Measurements from ENCODE around the gene STK36.

Gene STK36

GRCh38 chr2:218710334-218710686 lies 38.4 kb downstream of the STK36 start:
- no peak for DNase-seq (ENCODE audit: low read depth, low spot score)
- CTCF ChIA-PET: interaction anchor here (0.6 to 6.7 kb wide), 29 partner anchors 8 to 165 kb away, joined by 3 to 97 read pairs (median 5); partner anchors contain the start of genes BCS1L, WNT6 and ZNF142
- no peak for TF ChIP-seq CTCF (IDR thresholded peaks at IDR 0.05; ENCODE audit: insufficient read depth, low read length, missing control alignments)
- H3K4me3 ChIP-seq (ENCODE audit: low read depth, low read length): peak overlapping the region; percentile 50
- POLR2A ChIA-PET: interaction anchor here (1.0 kb wide), 1 partner anchor 51 kb away, joined by 3 read pairs; the partner anchor contains the start of genes BCS1L and ZNF142

GRCh38 chr2:218710687-218711549 lies 39.0 kb downstream of the STK36 start, which contains the start of gene TTLL4:
TTLL4 (plus strand) TSS chr2:218710835; CDS start chr2:218737677, 26,842 bp downstream.
- DNase-seq (ENCODE audit: low read depth, low spot score): no peak
- ChIA-PET CTCF (interaction anchor here (0.6 to 6.7 kb wide), 33 partner anchors 8 to 269 kb away, joined by 3 to 97 read pairs (median 5); partner anchors contain the start of genes BCS1L, WNT6 and ZNF142), POLR2A (interaction anchor here (0.6 to 1.0 kb wide), 2 partner anchors 52 to 300 kb away, joined by 3 read pairs; partner anchors contain the start of genes BCS1L and ZNF142)
- peak; percentile 93 for TF ChIP-seq CTCF (IDR thresholded peaks at IDR 0.05; ENCODE audit: insufficient read depth, low read length, missing control alignments)
- peak within 1 kb of the TSS; percentile 86 for H3K4me3 ChIP-seq (ENCODE audit: low read depth, low read length)

DNA sequence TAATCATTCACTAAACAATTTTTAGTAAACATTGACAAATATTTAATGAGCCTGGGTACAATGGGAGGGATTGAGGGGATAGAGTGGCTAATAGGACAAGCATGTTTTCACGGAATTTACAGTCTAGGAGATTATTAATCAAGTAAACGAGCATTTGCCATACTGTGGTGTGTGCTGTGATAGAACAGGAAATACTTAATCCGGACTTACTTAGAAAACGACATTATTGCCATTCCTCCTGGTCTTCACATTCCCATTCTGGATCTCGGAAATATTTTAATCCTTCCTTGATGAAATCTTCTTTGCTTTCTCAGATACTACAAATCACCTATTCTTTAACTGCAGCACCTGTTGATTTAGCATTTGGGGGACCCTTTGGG lies 39.7 kb downstream of the STK36 start:
- POLR2A ChIA-PET: no interaction called here
- CTCF ChIA-PET: interaction anchor here (0.9 to 6.7 kb wide), 14 partner anchors 9 to 147 kb away, joined by 3 to 97 read pairs (median 14); partner anchors contain the start of genes BCS1L and ZNF142
- H3K4me3 ChIP-seq (ENCODE audit: low read depth, low read length): peak overlapping the region; percentile 86
- no peak for DNase-seq (ENCODE audit: low read depth, low spot score)
- no peak for TF ChIP-seq CTCF (IDR thresholded peaks at IDR 0.05; ENCODE audit: insufficient read depth, low read length, missing control alignments)

- TF ChIP-seq CTCF (IDR thresholded peaks at IDR 0.05; ENCODE audit: insufficient read depth, low read length, missing control alignments): no peak
- DNase-seq (ENCODE audit: low read depth, low spot score): no peak
- CTCF ChIA-PET: interaction anchor here (0.9 to 6.7 kb wide), 4 partner anchors 9 to 136 kb away, joined by 3 to 97 read pairs (median 4); no protein-coding TSS in a partner anchor
- H3K4me3 ChIP-seq (ENCODE audit: low read depth, low read length): no peak overlapping the region
- POLR2A ChIA-PET: no interaction called here
These were observed 42.0 kb downstream of the STK36 start for GRCh38 chr2:218713922-218714321.

DNA sequence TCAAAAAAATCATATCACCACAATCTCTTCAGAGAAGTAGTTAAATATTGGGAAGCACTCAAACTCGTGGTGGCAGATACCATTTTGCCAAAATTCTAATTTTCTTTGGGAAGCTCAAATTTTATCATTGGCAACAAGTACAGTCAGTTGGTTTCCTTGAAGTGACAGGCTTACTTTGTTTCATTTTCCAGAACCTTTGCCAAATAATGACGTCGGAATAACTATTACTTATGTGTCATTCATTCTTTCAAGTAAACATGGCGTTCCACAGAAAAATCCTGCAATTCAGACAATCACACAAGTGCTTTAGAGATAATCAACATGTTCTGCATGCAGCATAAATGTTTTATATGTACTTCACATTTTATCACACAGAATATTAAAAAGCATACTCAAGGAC lies 44.2 kb downstream of the STK36 start:
- POLR2A ChIA-PET: no interaction called here
- no peak for DNase-seq (ENCODE audit: low read depth, low spot score)
- TF ChIP-seq CTCF (IDR thresholded peaks at IDR 0.05; ENCODE audit: insufficient read depth, low read length, missing control alignments): no peak
- H3K4me3 ChIP-seq (ENCODE audit: low read depth, low read length): no peak overlapping the region
- CTCF ChIA-PET: no interaction called here

DNA sequence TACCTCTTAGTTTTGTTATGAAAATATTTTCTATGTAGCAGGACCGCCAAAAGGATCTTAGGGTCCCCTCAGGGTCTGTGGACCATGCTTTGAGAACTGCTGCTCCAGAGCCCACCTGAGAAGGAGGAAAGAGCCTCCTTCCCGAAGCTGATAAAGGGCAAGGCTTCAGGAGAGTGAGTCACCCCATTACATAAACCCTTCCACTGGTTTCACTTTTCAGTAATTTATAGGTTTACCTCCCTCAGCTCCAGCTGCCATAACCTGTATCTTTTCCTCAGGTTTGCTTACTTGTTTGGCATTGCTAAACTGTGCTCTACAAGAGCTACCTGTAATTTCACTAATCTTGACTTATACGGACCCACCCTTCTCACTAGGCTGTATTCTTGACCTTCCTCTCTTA lies 45.4 kb downstream of the STK36 start:
- no peak for TF ChIP-seq CTCF (IDR thresholded peaks at IDR 0.05; ENCODE audit: insufficient read depth, low read length, missing control alignments)
- H3K4me3 ChIP-seq (ENCODE audit: low read depth, low read length): no peak overlapping the region
- ChIA-PET CTCF (interaction anchor here (1.5 kb wide), 1 partner anchor 130 kb away, joined by 7 read pairs; no protein-coding TSS in a partner anchor), POLR2A (no interaction called here)
- DNase-seq (ENCODE audit: low read depth, low spot score): no peak

Data from AG04449 (cell line).